GM18861 (cell line): ENCODE measurements around the gene NUMA1.

Source experiments
- ATAC-seq: cut with Tn5 transposase; IDR thresholded peaks from one replicate; pipeline ENCODE4 v1.9.1; 2021; ENCODE audit not compliant: unreplicated experiment

NUMA1 gene

GRCh38 chr11:72069200-72069599 lies 11.1 kb downstream of the NUMA1 start:
- no peak for ATAC-seq

GRCh38 chr11:72067676-72068075 lies 12.7 kb downstream of the NUMA1 start:
- no peak for ATAC-seq

GRCh38 chr11:72067266-72067665 lies 13.1 kb downstream of the NUMA1 start:
- ATAC-seq: no peak

- no peak for ATAC-seq
These were observed 13.5 kb downstream of the NUMA1 start for GRCh38 chr11:72066855-72067254.

GRCh38 chr11:72061739-72062396 lies 18.5 kb downstream of the NUMA1 start:
- no peak for ATAC-seq

GRCh38 chr11:72058416-72059034 lies 21.8 kb downstream of the NUMA1 start:
- ATAC-seq: no peak

- no peak for ATAC-seq
These were observed 31.4 kb downstream of the NUMA1 start for GRCh38 chr11:72048766-72049460.

GRCh38 chr11:72045849-72046248 lies 34.5 kb downstream of the NUMA1 start:
- no peak for ATAC-seq

- no peak for ATAC-seq
These were observed 38.1 kb downstream of the NUMA1 start for GRCh38 chr11:72042064-72042745.

GRCh38 chr11:72041364-72042063 lies 38.8 kb downstream of the NUMA1 start:
- ATAC-seq: no peak

GRCh38 chr11:72040491-72041363 lies 39.6 kb downstream of the NUMA1 start:
- no peak for ATAC-seq

GRCh38 chr11:72039856-72040401 lies 40.4 kb downstream of the NUMA1 start:
- ATAC-seq: no peak

- ATAC-seq: no peak
These were observed 41.1 kb downstream of the NUMA1 start for GRCh38 chr11:72039031-72039855.

GRCh38 chr11:72038491-72038890 lies 41.9 kb downstream of the NUMA1 start:
- no peak for ATAC-seq

- ATAC-seq: no peak
These were observed 42.6 kb downstream of the NUMA1 start for GRCh38 chr11:72037554-72038311.

GRCh38 chr11:72036687-72037086 lies 43.7 kb downstream of the NUMA1 start:
- no peak for ATAC-seq

- no peak for ATAC-seq
These were observed 49.8 kb downstream of the NUMA1 start for GRCh38 chr11:72030472-72031045.

- ATAC-seq: no peak
These were observed 54.3 kb downstream of the NUMA1 start for GRCh38 chr11:72026090-72026489.
